Type B pancreatic cell (in vitro differentiated cells): ENCODE data around the gene MPV17L2. TPM values are rescaled to one million over a fixed set of nuclear protein-coding genes. Genes with fewer than 3 reads are reported as not detected.
A peak's percentile ranks its signal among the peaks of the same experiment; 100 is the strongest.

Experiments used
- DNase-seq: peaks from one replicate; pipeline ENCODE4 v3.0.0; 2021; ENCODE audit warnings: mixed read lengths; ENCODE audit not compliant: unreplicated experiment; ENCODE audit errors: extremely low spot score
- H3K27ac Mint-ChIP-seq: 2 replicates; pipeline ENCODE4 v1.8.0; 2021; ENCODE audit warnings: mild to moderate bottlenecking, mixed read lengths
- H3K27me3 Mint-ChIP-seq: 2 replicates; pipeline ENCODE4 v1.8.0; 2021; ENCODE audit warnings: mixed read lengths
- H3K36me3 Mint-ChIP-seq: 2 replicates; pipeline ENCODE4 v1.8.0; 2021; ENCODE audit warnings: mixed read lengths
- H3K4me1 Mint-ChIP-seq: one replicate; pipeline ENCODE4 v1.8.0; 2021; ENCODE audit warnings: mixed read lengths; ENCODE audit not compliant: unreplicated experiment
- H3K4me3 Mint-ChIP-seq: 2 replicates; pipeline ENCODE4 v1.8.0; 2021; ENCODE audit warnings: mild to moderate bottlenecking, mixed read lengths
- H3K9me3 Mint-ChIP-seq: 2 replicates; pipeline ENCODE4 v1.8.0; 2021; ENCODE audit warnings: mixed read lengths
- CTCF ChIP-seq: fragments of 200-600 bp; sonication (generic); conservative IDR thresholded peaks from 2 replicates; pipeline ENCODE4 v1.5.0; 2021; ENCODE audit warnings: antibody characterized with exemption, mild to moderate bottlenecking
- total RNA-seq: library from RNA; stranded (reverse); gene quantifications from 2 replicates; pipeline ENCODE4 v1.2.1, GENCODE V29; 2021; ENCODE audit warnings: low replicate concordance

Gene MPV17L2
- total RNA-seq, 1 donor from 2014 or later, result 11.6 TPM

DNA sequence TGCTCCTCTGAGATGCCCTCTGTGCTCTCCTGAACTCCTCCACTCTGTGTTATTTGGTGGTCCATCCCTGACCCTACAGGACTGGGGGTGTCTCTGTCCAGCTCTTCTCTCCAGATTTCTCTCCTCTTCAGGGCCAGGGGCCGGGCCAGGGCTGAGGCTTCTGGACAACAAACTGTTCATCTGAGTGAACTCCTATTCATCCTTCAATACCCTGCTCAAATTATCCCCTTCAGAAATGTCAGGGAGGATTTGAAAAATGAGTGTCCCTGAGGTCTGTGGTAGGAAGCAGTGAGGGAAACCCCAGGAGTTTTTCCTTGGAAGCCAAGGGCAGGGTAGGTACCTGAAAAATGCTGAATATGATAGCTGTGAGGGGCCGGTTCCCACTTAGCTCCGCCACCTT is 25.6 kb downstream of the MPV17L2 start:
- Mint-ChIP-seq H3K4me3 (no peak overlapping the region), H3K27ac (no peak overlapping the region), H3K4me1 (no peaks in the 10 kb centered on the region), H3K36me3 (no peaks in the 10 kb centered on the region), H3K27me3 (peaks cover 46% of the 10 kb centered on the region), H3K9me3 (no peaks in the 10 kb centered on the region)
- TF ChIP-seq CTCF, result no peak
- no peak for DNase-seq

- Mint-ChIP-seq H3K27ac (no peak overlapping the region), H3K4me1 (peaks cover 8% of the 10 kb centered on the region), H3K36me3 (no peaks in the 10 kb centered on the region), H3K27me3 (peaks cover 49% of the 10 kb centered on the region), H3K4me3 (no peak overlapping the region), H3K9me3 (no peaks in the 10 kb centered on the region)
- DNase-seq, result no peak
- no peak for TF ChIP-seq CTCF
These were observed 27.1 kb downstream of the MPV17L2 start for GRCh38 chr19:18219911-18220631.

- no peak overlapping the region for H3K27ac Mint-ChIP-seq
- peaks cover 52% of the 10 kb centered on the region for H3K27me3 Mint-ChIP-seq
- no peaks in the 10 kb centered on the region for H3K9me3 Mint-ChIP-seq
- TF ChIP-seq CTCF, result no peak
- DNase-seq, result no peak
- no peaks in the 10 kb centered on the region for H3K36me3 Mint-ChIP-seq
- no peak overlapping the region for H3K4me3 Mint-ChIP-seq
- peaks cover 8% of the 10 kb centered on the region for H3K4me1 Mint-ChIP-seq
These were observed 27.7 kb downstream of the MPV17L2 start for GRCh38 chr19:18220632-18221275.

DNA sequence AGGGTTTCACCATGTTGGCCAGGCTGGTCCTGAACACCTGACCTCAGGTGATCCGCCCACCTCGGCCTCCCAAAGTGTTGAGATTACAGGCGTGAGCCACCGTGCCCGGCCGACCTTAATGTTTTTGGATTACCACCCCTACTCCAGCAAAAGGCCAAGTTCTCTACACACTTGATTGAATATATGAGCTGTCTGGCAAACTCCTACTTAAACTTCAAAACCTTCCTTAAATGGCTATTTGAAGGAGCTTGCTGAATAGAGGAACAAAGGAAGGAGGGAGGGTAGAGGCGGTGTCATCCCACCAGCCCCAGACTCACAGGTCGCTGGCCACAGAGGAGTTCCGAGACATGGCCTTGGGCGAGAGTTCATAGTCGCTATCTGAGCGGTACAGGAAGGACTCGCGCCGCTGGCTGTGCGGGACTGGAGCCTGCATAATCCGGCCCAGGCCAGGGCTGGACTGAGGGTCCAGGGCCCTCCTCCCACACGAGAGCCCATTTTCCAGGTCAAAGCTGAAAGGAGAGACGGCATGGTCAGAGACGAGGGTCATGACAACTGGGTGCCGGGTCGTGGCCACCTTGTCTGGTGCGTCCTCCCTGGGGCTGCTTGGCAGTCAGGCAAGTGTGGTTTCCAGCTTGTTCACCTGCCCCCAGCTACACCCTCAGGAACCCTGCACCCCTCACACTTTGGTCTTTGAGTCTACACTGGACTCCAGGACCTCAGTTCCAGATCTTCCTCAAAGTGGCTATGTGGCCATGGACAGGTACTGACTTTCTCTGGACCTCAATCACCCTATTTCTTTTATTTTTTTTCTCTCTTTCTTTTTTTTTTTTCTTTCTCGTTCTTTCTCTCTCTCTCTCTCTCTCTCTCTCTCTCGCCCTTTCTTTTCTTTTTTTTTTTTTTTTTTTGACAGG is 29.1 kb downstream of the MPV17L2 start:
- peaks cover 8% of the 10 kb centered on the region for H3K4me1 Mint-ChIP-seq
- H3K4me3 Mint-ChIP-seq, result no peak overlapping the region
- no peak overlapping the region for H3K27ac Mint-ChIP-seq
- H3K27me3 Mint-ChIP-seq, result peaks cover 61% of the 10 kb centered on the region
- H3K9me3 Mint-ChIP-seq, result no peaks in the 10 kb centered on the region
- H3K36me3 Mint-ChIP-seq, result no peaks in the 10 kb centered on the region
- no peak for TF ChIP-seq CTCF
- DNase-seq, result no peak

GRCh38 chr19:18223860-18224524 is 31.0 kb downstream of the MPV17L2 start:
- TF ChIP-seq CTCF, result no peak
- Mint-ChIP-seq H3K4me3 (peak overlapping the region; percentile 92), H3K9me3 (no peaks in the 10 kb centered on the region), H3K27me3 (peaks cover 66% of the 10 kb centered on the region), H3K27ac (peak overlapping the region; percentile 63), H3K36me3 (no peaks in the 10 kb centered on the region), H3K4me1 (peaks cover 8% of the 10 kb centered on the region)
- DNase-seq, result no peak
